Peyer's patch (tissue), 4 donors: ENCODE data around the gene VSIG8. TPM values are rescaled to one million over a fixed set of nuclear protein-coding genes. Genes with fewer than 3 reads are reported as not detected.

Experiments used
- DNase-seq, 3 donors: peaks; one replicate each; pipeline ENCODE4 v3.0.0-alpha.2; 2017 to 2019
- H3K27ac ChIP-seq, 4 donors: fragments of 200-600 bp; sonication (generic); one replicate each; pipeline ENCODE4 v1.5.1; 2016 to 2019
- H3K27me3 ChIP-seq, 2 donors: fragments of 200-600 bp; sonication (generic); one replicate each; pipeline ENCODE4 v1.5.1; 2019
- H3K36me3 ChIP-seq, 3 donors: fragments of 200-600 bp; sonication (generic); one replicate each; pipeline ENCODE4 v1.5.1; 2016 to 2019
- H3K4me1 ChIP-seq, 4 donors: fragments of 200-600 bp; sonication (generic); one replicate each; pipeline ENCODE4 v1.5.1; 2016 to 2019
- H3K4me3 ChIP-seq, 4 donors: fragments of 200-600 bp; sonication (generic); 1 replicate in 3 of 4; 2 replicates in 1 of 4; pipeline ENCODE4 v1.5.1; 2016 to 2019; ENCODE audit warnings: mild to moderate bottlenecking in 1 of 4
- H3K9me3 ChIP-seq, 4 donors: fragments of 200-600 bp; sonication (generic); one replicate each; pipeline ENCODE4 v1.5.1; 2016 to 2019; ENCODE audit warnings: mild to moderate bottlenecking in 1 of 4
- POLR2A ChIP-seq, 2 donors: fragments of 450-650 bp; IDR thresholded peaks; one replicate each; pipeline ENCODE4 v1.5.1; 2017; ENCODE audit warnings: antibody characterized with exemption in 2 of 2, mild to moderate bottlenecking in 2 of 2, moderate library complexity in 2 of 2
- total RNA-seq, 4 donors: library from RNA; depleted of rRNA; stranded (reverse); fragments of >200 nt; gene quantifications; one replicate each; pipeline ENCODE4 v1.1.0, GENCODE V29; 2016
- TF ChIP-seq, protein P1 (sequence below), 6 experiments: fragments of 450-650 bp in 4 of 6; fragments of 200-600 bp in 2 of 6; sonication (generic) in 1 of 6; IDR thresholded peaks; one replicate each; pipeline ENCODE4 v1.5.1; 2017 to 2019; ENCODE audit warnings: antibody characterized with exemption in 6 of 6, mild to moderate bottlenecking in 3 of 6, moderate library complexity in 1 of 6

Gene VSIG8
- total RNA-seq, 4 donors from 2014 or later = 0.85 TPM; not detected in 3

- no peak for DNase-seq
- Histone ChIP-seq H3K4me1 (peaks cover 0 to 9% (median 2%) of the 10 kb centered on the region in 4 donors), H3K4me3 (no peak overlapping the region), H3K9me3 (no peaks in the 10 kb centered on the region), H3K27me3 (no peaks in the 10 kb centered on the region), H3K36me3 (no peaks in the 10 kb centered on the region), H3K27ac (no peak overlapping the region)
- TF ChIP-seq, protein P1, sequence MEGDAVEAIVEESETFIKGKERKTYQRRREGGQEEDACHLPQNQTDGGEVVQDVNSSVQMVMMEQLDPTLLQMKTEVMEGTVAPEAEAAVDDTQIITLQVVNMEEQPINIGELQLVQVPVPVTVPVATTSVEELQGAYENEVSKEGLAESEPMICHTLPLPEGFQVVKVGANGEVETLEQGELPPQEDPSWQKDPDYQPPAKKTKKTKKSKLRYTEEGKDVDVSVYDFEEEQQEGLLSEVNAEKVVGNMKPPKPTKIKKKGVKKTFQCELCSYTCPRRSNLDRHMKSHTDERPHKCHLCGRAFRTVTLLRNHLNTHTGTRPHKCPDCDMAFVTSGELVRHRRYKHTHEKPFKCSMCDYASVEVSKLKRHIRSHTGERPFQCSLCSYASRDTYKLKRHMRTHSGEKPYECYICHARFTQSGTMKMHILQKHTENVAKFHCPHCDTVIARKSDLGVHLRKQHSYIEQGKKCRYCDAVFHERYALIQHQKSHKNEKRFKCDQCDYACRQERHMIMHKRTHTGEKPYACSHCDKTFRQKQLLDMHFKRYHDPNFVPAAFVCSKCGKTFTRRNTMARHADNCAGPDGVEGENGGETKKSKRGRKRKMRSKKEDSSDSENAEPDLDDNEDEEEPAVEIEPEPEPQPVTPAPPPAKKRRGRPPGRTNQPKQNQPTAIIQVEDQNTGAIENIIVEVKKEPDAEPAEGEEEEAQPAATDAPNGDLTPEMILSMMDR (IDR thresholded peaks at IDR 0.05) = no peak
- TF ChIP-seq POLR2A (IDR thresholded peaks at IDR 0.05) = no peak
Observed at GRCh38 chr1:159849626-159850366, 12.7 kb downstream of the VSIG8 start.

DNA sequence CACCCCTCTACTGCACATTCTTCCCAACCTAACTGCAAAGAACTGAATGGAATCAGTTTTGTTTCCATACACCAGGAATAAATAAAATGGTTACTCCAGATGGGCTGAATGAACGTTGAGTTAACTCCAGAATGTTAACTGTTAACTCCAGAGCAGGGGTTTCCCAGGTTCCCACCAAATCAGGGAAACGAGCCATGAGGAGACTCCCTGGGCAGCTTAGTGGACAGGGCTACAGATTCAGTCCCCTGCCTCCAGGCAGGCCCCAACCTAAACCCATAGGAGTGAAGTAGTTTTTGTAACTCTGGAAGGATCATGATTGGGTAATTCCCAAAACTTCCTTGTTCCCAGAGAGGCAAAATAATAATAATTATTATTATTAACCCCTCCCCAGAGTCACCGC, 14.1 kb downstream of the VSIG8 start:
- Histone ChIP-seq H3K27ac (no peak overlapping the region), H3K27me3 (no peaks in the 10 kb centered on the region), H3K9me3 (no peaks in the 10 kb centered on the region), H3K4me1 (peaks cover 0 to 9% (median 0%) of the 10 kb centered on the region in 4 donors), H3K4me3 (no peak overlapping the region), H3K36me3 (no peaks in the 10 kb centered on the region)
- DNase-seq = no peak
- TF ChIP-seq POLR2A (IDR thresholded peaks at IDR 0.05) = no peak
- TF ChIP-seq, protein P1 (IDR thresholded peaks at IDR 0.05) = no peak

GRCh38 chr1:159847231-159847630, 15.2 kb downstream of the VSIG8 start:
- Histone ChIP-seq H3K9me3 (no peaks in the 10 kb centered on the region), H3K27me3 (no peaks in the 10 kb centered on the region), H3K4me3 (no peak overlapping the region), H3K4me1 (peaks cover 0 to 9% (median 0%) of the 10 kb centered on the region in 4 donors), H3K36me3 (no peaks in the 10 kb centered on the region), H3K27ac (no peak overlapping the region)
- no peak for DNase-seq
- TF ChIP-seq, protein P1 (IDR thresholded peaks at IDR 0.05) = no peak
- TF ChIP-seq POLR2A (IDR thresholded peaks at IDR 0.05) = no peak

GRCh38 chr1:159845751-159846629, 16.5 kb downstream of the VSIG8 start:
- Histone ChIP-seq H3K27me3 (no peaks in the 10 kb centered on the region), H3K27ac (peak overlapping the region in 2 of 4 donors; percentile 26 to 75), H3K4me3 (no peak overlapping the region), H3K9me3 (no peaks in the 10 kb centered on the region), H3K36me3 (no peaks in the 10 kb centered on the region), H3K4me1 (peaks cover 0 to 9% (median 0%) of the 10 kb centered on the region in 4 donors)
- TF ChIP-seq, protein P1 (IDR thresholded peaks at IDR 0.05) = peak in 1 of 6 experiments; percentile 26
- TF ChIP-seq POLR2A (IDR thresholded peaks at IDR 0.05) = no peak
- peak in 2 of 3 donors; percentile 74 to 77 for DNase-seq

DNA sequence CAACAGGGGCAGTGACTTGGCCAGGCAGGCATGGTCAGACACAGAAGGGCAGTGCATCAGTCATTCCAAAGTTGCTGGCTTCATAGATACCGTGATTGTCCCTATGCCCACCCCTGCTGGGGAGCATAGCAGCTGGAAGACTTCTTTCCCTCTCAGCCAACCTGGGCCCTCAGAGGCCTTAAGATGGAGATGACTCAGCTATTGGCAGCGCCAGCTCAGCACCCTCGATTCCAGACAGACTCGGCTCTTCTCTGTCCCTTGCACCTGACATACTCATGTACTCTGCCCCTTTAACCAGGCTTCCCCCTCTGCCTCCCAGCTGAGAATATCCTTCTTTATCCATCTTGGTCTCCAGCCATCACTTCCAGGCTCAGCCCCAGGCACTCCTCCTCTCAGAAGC, 19.0 kb downstream of the VSIG8 start:
- Histone ChIP-seq H3K9me3 (no peaks in the 10 kb centered on the region), H3K27ac (no peak overlapping the region), H3K4me3 (no peak overlapping the region), H3K36me3 (no peaks in the 10 kb centered on the region), H3K4me1 (peaks cover 0 to 9% (median 0%) of the 10 kb centered on the region in 4 donors), H3K27me3 (no peaks in the 10 kb centered on the region)
- TF ChIP-seq, protein P1 (IDR thresholded peaks at IDR 0.05) = no peak
- TF ChIP-seq POLR2A (IDR thresholded peaks at IDR 0.05) = no peak
- DNase-seq = no peak
